H1 (cell line): ENCODE results near the gene RAD50.

Experiments used
- RAD21 ChIP-seq, 2 experiments: IDR thresholded peaks in 1 of 2; conservative IDR thresholded peaks in 1 of 2; 2 replicates each; pipeline ENCODE4 v1.6.1; 2011; ENCODE audit warnings: low read depth in 2 of 2, low read length in 2 of 2, improper control_type of control experiment in 1 of 2, inconsistent platforms in 1 of 2, mild to moderate bottlenecking in 1 of 2, moderate library complexity in 1 of 2
- SAP30 ChIP-seq: fragments of 300-600 bp; sonication (generic); IDR thresholded peaks from 2 replicates; pipeline ENCODE4 v1.7.1; 2012; ENCODE audit warnings: low read length, moderate library complexity, mild to moderate bottlenecking, inconsistent platforms; ENCODE audit not compliant: insufficient read depth, insufficient replicate concordance
- SRF ChIP-seq: IDR thresholded peaks from 2 replicates; pipeline ENCODE4 v1.6.1; 2011; ENCODE audit warnings: mild to moderate bottlenecking, low read depth, low read length, moderate library complexity

DNA sequence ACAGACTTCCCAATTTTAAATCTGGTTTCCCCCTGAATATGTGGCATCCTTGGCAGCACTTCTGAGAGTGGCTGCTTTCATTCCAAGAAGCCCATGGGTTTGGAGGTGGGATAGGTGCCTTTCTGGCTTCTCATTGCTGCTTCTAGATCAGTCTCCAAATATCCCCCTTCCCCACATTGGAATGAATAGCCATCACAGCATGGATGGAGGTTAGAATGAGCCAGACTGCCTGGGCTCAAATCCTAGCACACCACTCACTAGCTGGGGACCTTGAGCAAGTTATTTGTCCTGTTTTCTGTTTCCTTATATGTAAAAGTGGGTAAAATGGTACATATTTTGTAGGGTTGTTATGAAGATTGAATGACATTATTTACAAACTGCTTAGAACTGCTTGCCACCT is 87.4 kb downstream of the RAD50 start:
- TF ChIP-seq RAD21 (IDR thresholded peaks at IDR 0.05 in 1 of 2, conservative IDR thresholded peaks at IDR 0.05 in 1 of 2; ENCODE audit: low read depth in 2 of 2, low read length in 2 of 2) (no peak), SAP30 (no peak), SRF (no peak)
